ENCODE data around the gene P2RX5.

Gene P2RX5

GRCh38 chr17:3657588-3657869 is 38.4 kb downstream of the P2RX5 start:
- DNase-seq (ENCODE audit: low read depth): no peak
- TF ChIP-seq, protein P1, sequence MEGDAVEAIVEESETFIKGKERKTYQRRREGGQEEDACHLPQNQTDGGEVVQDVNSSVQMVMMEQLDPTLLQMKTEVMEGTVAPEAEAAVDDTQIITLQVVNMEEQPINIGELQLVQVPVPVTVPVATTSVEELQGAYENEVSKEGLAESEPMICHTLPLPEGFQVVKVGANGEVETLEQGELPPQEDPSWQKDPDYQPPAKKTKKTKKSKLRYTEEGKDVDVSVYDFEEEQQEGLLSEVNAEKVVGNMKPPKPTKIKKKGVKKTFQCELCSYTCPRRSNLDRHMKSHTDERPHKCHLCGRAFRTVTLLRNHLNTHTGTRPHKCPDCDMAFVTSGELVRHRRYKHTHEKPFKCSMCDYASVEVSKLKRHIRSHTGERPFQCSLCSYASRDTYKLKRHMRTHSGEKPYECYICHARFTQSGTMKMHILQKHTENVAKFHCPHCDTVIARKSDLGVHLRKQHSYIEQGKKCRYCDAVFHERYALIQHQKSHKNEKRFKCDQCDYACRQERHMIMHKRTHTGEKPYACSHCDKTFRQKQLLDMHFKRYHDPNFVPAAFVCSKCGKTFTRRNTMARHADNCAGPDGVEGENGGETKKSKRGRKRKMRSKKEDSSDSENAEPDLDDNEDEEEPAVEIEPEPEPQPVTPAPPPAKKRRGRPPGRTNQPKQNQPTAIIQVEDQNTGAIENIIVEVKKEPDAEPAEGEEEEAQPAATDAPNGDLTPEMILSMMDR (IDR thresholded peaks at IDR 0.05; ENCODE audit: insufficient read depth, low read depth, low read length, missing control alignments): no peak
- H3K4me3 ChIP-seq (ENCODE audit: low read length): no peak overlapping the region

GRCh38 chr17:3656755-3657587 is 39.0 kb downstream of the P2RX5 start:
- TF ChIP-seq, protein P1 (IDR thresholded peaks at IDR 0.05; ENCODE audit: insufficient read depth, low read depth, low read length, missing control alignments): no peak
- DNase-seq (ENCODE audit: low read depth): no peak
- H3K4me3 ChIP-seq (ENCODE audit: low read length): no peak overlapping the region

GRCh38 chr17:3656353-3656752 is 39.6 kb downstream of the P2RX5 start:
- TF ChIP-seq, protein P1 (IDR thresholded peaks at IDR 0.05; ENCODE audit: insufficient read depth, low read depth, low read length, missing control alignments): no peak
- no peak for DNase-seq (ENCODE audit: low read depth)
- H3K4me3 ChIP-seq (ENCODE audit: low read length): no peak overlapping the region

- DNase-seq (ENCODE audit: low read depth): no peak
- TF ChIP-seq, protein P1 (IDR thresholded peaks at IDR 0.05; ENCODE audit: insufficient read depth, low read depth, low read length, missing control alignments): no peak
- H3K4me3 ChIP-seq (ENCODE audit: low read length): no peak overlapping the region
Measured at GRCh38 chr17:3655766-3656165, 40.2 kb downstream of the P2RX5 start.

GRCh38 chr17:3647769-3648555 is 48.0 kb downstream of the P2RX5 start:
- DNase-seq (ENCODE audit: low read depth): peak; percentile 77
- H3K4me3 ChIP-seq (ENCODE audit: low read length): no peak overlapping the region

GRCh38 chr17:3647251-3647650 is 48.7 kb downstream of the P2RX5 start:
- H3K4me3 ChIP-seq (ENCODE audit: low read length): no peak overlapping the region
- no peak for DNase-seq (ENCODE audit: low read depth)
- TF ChIP-seq, protein P1 (IDR thresholded peaks at IDR 0.05; ENCODE audit: insufficient read depth, low read depth, low read length, missing control alignments): no peak

More at GRCh38 chr17:3647769-3648555, 48.0 kb downstream of the P2RX5 start:
- TF ChIP-seq, protein P1 (IDR thresholded peaks at IDR 0.05; ENCODE audit: insufficient read depth, low read depth, low read length, missing control alignments): peak; percentile 72
